HL-60 (cell line): ENCODE results near the gene TMPRSS11F.

ENCODE experiments used
- DNase-seq, 2 experiments: peaks; one replicate each; pipeline ENCODE4 v3.0.0-alpha.2; 2010 to 2020; ENCODE audit warnings: low read depth in 1 of 2, low spot score in 1 of 2
- H3K27ac ChIP-seq: fragments of 250-450 bp; sonication (Bioruptor Pico); replicated peaks from 2 replicates; pipeline ENCODE4 v1.5.1; 2020; ENCODE audit warnings: mild to moderate bottlenecking, moderate library complexity
- H3K27me3 ChIP-seq: fragments of 250-450 bp; sonication (Bioruptor Pico); 2 replicates; pipeline ENCODE4 v1.5.1; 2021; ENCODE audit warnings: mild to moderate bottlenecking, moderate library complexity; ENCODE audit not compliant: insufficient read depth, poor library complexity, severe bottlenecking
- H3K4me3 ChIP-seq: replicated peaks from 2 replicates; pipeline ENCODE4 v1.5.1; 2011; ENCODE audit warnings: mild to moderate bottlenecking, control low read depth, low read length; ENCODE audit not compliant: insufficient read depth
- GABPA ChIP-seq: IDR thresholded peaks from 2 replicates; pipeline ENCODE4 v1.6.1; 2012; ENCODE audit warnings: low read depth
- POLR2AphosphoS5 ChIP-seq: IDR thresholded peaks from 2 replicates; pipeline ENCODE4 v1.6.1; 2012; ENCODE audit warnings: low read depth
- SPI1 ChIP-seq: IDR thresholded peaks from 2 replicates; pipeline ENCODE4 v1.6.1; 2012; ENCODE audit warnings: low read depth, mild to moderate bottlenecking, borderline replicate concordance
- TF ChIP-seq, protein P1 (sequence below): IDR thresholded peaks from 2 replicates; pipeline ENCODE4 v1.6.1; 2012; ENCODE audit warnings: low read depth; ENCODE audit not compliant: insufficient replicate concordance
- TF ChIP-seq, protein P2 (sequence below): IDR thresholded peaks from one replicate; pipeline ENCODE4 v1.5.1; 2011; ENCODE audit warnings: low read length, control low read depth, inconsistent platforms; ENCODE audit not compliant: insufficient read depth

Gene TMPRSS11F

DNA sequence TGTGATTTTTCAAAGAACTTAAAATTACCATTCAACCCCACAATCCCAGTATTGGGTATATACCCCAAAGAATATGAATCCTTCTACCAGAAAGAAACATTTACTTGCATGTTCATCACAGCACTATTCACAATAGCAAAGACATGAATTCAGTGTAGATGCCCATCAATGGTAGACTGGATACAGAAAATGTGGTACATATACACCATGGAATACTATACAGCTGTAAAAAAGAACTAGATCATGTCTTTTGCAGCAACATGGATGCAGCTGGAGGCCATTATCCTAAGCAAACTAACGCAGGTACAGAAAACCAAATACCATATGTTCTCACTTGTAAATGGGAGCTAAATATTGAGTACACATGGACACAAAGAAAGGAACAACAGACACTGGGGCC, 34.1 kb upstream of the TMPRSS11F start:
- TF ChIP-seq POLR2AphosphoS5 (no peak), GABPA (no peak)
- TF ChIP-seq, protein P1, sequence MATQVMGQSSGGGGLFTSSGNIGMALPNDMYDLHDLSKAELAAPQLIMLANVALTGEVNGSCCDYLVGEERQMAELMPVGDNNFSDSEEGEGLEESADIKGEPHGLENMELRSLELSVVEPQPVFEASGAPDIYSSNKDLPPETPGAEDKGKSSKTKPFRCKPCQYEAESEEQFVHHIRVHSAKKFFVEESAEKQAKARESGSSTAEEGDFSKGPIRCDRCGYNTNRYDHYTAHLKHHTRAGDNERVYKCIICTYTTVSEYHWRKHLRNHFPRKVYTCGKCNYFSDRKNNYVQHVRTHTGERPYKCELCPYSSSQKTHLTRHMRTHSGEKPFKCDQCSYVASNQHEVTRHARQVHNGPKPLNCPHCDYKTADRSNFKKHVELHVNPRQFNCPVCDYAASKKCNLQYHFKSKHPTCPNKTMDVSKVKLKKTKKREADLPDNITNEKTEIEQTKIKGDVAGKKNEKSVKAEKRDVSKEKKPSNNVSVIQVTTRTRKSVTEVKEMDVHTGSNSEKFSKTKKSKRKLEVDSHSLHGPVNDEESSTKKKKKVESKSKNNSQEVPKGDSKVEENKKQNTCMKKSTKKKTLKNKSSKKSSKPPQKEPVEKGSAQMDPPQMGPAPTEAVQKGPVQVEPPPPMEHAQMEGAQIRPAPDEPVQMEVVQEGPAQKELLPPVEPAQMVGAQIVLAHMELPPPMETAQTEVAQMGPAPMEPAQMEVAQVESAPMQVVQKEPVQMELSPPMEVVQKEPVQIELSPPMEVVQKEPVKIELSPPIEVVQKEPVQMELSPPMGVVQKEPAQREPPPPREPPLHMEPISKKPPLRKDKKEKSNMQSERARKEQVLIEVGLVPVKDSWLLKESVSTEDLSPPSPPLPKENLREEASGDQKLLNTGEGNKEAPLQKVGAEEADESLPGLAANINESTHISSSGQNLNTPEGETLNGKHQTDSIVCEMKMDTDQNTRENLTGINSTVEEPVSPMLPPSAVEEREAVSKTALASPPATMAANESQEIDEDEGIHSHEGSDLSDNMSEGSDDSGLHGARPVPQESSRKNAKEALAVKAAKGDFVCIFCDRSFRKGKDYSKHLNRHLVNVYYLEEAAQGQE: no peak
- TF ChIP-seq, protein P2, sequence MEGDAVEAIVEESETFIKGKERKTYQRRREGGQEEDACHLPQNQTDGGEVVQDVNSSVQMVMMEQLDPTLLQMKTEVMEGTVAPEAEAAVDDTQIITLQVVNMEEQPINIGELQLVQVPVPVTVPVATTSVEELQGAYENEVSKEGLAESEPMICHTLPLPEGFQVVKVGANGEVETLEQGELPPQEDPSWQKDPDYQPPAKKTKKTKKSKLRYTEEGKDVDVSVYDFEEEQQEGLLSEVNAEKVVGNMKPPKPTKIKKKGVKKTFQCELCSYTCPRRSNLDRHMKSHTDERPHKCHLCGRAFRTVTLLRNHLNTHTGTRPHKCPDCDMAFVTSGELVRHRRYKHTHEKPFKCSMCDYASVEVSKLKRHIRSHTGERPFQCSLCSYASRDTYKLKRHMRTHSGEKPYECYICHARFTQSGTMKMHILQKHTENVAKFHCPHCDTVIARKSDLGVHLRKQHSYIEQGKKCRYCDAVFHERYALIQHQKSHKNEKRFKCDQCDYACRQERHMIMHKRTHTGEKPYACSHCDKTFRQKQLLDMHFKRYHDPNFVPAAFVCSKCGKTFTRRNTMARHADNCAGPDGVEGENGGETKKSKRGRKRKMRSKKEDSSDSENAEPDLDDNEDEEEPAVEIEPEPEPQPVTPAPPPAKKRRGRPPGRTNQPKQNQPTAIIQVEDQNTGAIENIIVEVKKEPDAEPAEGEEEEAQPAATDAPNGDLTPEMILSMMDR: no peak
- Histone ChIP-seq H3K27me3 (no peaks in the 10 kb centered on the region), H3K27ac (no peak overlapping the region), H3K4me3 (no peak overlapping the region)
- no peak for DNase-seq

- DNase-seq: no peak
- Histone ChIP-seq H3K27ac (no peak overlapping the region), H3K27me3 (no peaks in the 10 kb centered on the region), H3K4me3 (no peak overlapping the region)
- TF ChIP-seq, protein P1: no peak
- TF ChIP-seq POLR2AphosphoS5 (no peak), GABPA (no peak), SPI1 (no peak)
- TF ChIP-seq, protein P2: no peak
Measured at GRCh38 chr4:68162196-68162595, 32.5 kb upstream of the TMPRSS11F start.

DNA sequence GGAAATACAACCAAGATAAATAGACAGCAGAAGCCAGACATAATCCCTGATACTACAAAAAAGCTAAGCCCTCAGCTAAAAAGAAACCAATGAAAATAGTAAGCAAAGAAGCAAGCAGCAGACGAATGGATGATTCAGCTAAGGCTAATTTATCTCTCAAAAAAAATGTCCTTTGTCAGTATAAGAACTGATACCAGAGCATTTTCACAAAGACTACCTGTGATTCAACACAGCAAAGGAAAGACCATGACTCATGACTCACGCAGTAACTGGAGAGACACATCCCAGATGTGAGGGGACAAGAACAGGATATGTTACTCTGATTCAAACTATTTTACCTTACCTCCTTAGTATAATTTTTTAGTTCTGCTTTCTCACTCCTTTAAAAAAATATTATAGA, 22.7 kb upstream of the TMPRSS11F start:
- H3K27me3 ChIP-seq: no peaks in the 10 kb centered on the region
- no peak overlapping the region for H3K27ac ChIP-seq
- DNase-seq: no peak
- TF ChIP-seq GABPA (no peak), POLR2AphosphoS5 (no peak), SPI1 (no peak)
- TF ChIP-seq, protein P1: no peak
- TF ChIP-seq, protein P2: no peak
- H3K4me3 ChIP-seq: no peak overlapping the region
